ENCODE measurements around the gene AOAH. TPM values are rescaled to one million over a fixed set of nuclear protein-coding genes. Genes with fewer than 3 reads are reported as not detected.

AOAH gene
- total RNA-seq, 1 donor from 2014 or later, result 0.40 TPM

DNA sequence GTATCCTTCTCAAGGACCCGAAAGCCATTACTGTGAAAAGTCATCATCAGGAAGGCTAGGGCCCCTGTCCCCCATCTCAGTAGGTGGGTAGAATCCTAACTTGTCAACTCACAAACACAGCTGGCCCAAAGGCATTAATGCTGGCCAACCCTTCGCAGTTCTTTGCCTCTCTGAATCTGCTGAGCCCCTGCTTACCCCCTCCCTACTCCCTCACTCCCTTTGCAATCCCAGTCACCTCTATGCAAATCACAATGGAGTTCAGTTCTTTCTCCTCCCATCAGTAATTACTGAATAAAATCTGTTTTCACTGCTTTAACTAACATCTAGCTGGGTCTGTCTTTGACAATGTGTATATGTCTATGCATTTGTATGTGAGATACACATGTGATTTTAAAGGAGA, 38.1 kb upstream of the AOAH start:
- TF ChIP-seq, protein P1, sequence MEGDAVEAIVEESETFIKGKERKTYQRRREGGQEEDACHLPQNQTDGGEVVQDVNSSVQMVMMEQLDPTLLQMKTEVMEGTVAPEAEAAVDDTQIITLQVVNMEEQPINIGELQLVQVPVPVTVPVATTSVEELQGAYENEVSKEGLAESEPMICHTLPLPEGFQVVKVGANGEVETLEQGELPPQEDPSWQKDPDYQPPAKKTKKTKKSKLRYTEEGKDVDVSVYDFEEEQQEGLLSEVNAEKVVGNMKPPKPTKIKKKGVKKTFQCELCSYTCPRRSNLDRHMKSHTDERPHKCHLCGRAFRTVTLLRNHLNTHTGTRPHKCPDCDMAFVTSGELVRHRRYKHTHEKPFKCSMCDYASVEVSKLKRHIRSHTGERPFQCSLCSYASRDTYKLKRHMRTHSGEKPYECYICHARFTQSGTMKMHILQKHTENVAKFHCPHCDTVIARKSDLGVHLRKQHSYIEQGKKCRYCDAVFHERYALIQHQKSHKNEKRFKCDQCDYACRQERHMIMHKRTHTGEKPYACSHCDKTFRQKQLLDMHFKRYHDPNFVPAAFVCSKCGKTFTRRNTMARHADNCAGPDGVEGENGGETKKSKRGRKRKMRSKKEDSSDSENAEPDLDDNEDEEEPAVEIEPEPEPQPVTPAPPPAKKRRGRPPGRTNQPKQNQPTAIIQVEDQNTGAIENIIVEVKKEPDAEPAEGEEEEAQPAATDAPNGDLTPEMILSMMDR (IDR thresholded peaks at IDR 0.05; ENCODE audit: unreplicated experiment), result no peak
- H3K27ac Mint-ChIP-seq, result no peak overlapping the region
- DNase-seq (ENCODE audit: low spot score in 2 of 2, unreplicated experiment in 2 of 2), result no peak

DNA sequence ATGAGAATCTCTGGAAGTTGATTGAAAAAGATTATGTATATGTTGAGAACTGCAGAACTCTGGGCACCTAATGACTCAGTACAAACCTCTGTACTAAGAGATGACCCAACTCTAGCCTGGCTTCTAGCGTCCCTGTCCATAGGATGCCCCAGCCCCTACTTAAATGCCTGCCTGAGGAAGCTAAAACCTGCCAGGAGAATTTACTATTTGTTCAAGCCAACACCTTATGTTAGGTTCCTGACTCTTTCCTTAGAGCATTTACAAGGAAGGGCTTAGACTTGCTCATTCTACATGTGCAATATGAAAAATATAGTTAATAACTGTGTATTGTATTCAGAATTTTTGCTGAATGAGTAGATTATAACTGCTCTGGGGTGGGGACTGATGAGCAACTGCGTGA, 37.5 kb upstream of the AOAH start:
- Mint-ChIP-seq H3K9me3 (no peaks in the 10 kb centered on the region), H3K27ac (no peak overlapping the region), H3K36me3 (no peaks in the 10 kb centered on the region), H3K27me3 (ENCODE audit: low read depth) (no peaks in the 10 kb centered on the region), H3K4me3 (no peak overlapping the region), H3K4me1 (no peaks in the 10 kb centered on the region)
- TF ChIP-seq, protein P1 (IDR thresholded peaks at IDR 0.05; ENCODE audit: unreplicated experiment), result no peak
- DNase-seq (ENCODE audit: low spot score in 2 of 2, unreplicated experiment in 2 of 2), result no peak

More for the DNA sequence above, 38.1 kb upstream of the AOAH start:
- Mint-ChIP-seq H3K27me3 (ENCODE audit: low read depth) (no peaks in the 10 kb centered on the region), H3K4me3 (no peak overlapping the region), H3K4me1 (no peaks in the 10 kb centered on the region), H3K9me3 (no peaks in the 10 kb centered on the region), H3K36me3 (no peaks in the 10 kb centered on the region)

GRCh38 chr7:36760856-36761762, 36.8 kb upstream of the AOAH start:
- no peaks in the 10 kb centered on the region for H3K4me1 Mint-ChIP-seq
- H3K27me3 Mint-ChIP-seq (ENCODE audit: low read depth), result no peaks in the 10 kb centered on the region
- H3K36me3 Mint-ChIP-seq, result no peaks in the 10 kb centered on the region
- H3K4me3 Mint-ChIP-seq, result no peak overlapping the region
- TF ChIP-seq, protein P1 (IDR thresholded peaks at IDR 0.05; ENCODE audit: unreplicated experiment), result no peak
- H3K9me3 Mint-ChIP-seq, result no peaks in the 10 kb centered on the region
- DNase-seq (ENCODE audit: low spot score in 2 of 2, unreplicated experiment in 2 of 2), result no peak
- H3K27ac Mint-ChIP-seq, result no peak overlapping the region

DNA sequence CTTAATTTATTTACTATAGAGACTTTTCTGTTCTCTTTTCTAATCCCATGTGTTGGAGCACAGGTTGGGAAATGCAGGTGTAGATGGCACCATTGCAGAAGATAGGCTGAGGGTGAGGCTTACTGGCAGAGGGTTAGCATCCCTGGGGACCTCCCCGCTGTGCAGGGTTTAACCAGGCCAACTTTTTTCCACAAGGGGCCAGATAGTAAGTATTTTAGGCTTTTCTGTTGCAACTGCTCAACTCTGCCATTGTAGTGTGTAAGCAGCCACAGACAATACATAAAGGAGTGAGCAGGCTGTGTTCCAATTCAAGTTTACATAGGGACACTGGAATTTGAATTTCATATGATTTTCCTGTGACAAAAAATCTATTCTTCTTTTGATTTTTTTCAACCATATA, 34.6 kb upstream of the AOAH start:
- no peak overlapping the region for H3K27ac Mint-ChIP-seq
- H3K36me3 Mint-ChIP-seq, result no peaks in the 10 kb centered on the region
- H3K4me3 Mint-ChIP-seq, result no peak overlapping the region
- H3K4me1 Mint-ChIP-seq, result no peaks in the 10 kb centered on the region
- TF ChIP-seq, protein P1 (IDR thresholded peaks at IDR 0.05; ENCODE audit: unreplicated experiment), result no peak
- no peaks in the 10 kb centered on the region for H3K9me3 Mint-ChIP-seq
- DNase-seq (ENCODE audit: low spot score in 2 of 2, unreplicated experiment in 2 of 2), result no peak
- no peaks in the 10 kb centered on the region for H3K27me3 Mint-ChIP-seq (ENCODE audit: low read depth)

- no peak overlapping the region for H3K27ac Mint-ChIP-seq
- no peak overlapping the region for H3K4me3 Mint-ChIP-seq
- H3K4me1 Mint-ChIP-seq, result no peaks in the 10 kb centered on the region
- H3K36me3 Mint-ChIP-seq, result no peaks in the 10 kb centered on the region
- H3K27me3 Mint-ChIP-seq (ENCODE audit: low read depth), result no peaks in the 10 kb centered on the region
- TF ChIP-seq, protein P1 (IDR thresholded peaks at IDR 0.05; ENCODE audit: unreplicated experiment), result no peak
- DNase-seq (ENCODE audit: low spot score in 2 of 2, unreplicated experiment in 2 of 2), result no peak
- H3K9me3 Mint-ChIP-seq, result no peaks in the 10 kb centered on the region
Measured at GRCh38 chr7:36755484-36755883, 31.2 kb upstream of the AOAH start.
